Duodenal mucosa (tissue), 2 donors: ENCODE measurements around the gene CHRNA7.
A peak's percentile ranks its signal among the peaks of the same experiment; 100 is the strongest.

ENCODE experiments used
- H3K27ac ChIP-seq: one replicate; pipeline ENCODE4 v1.7.0; 2013; ENCODE audit warnings: low read depth, low read length
- H3K27me3 ChIP-seq, 2 donors: one replicate each; pipeline ENCODE4 v1.7.0; 2013; ENCODE audit warnings: low read length in 2 of 2, control low read depth in 1 of 2; ENCODE audit not compliant: insufficient read depth in 2 of 2, control insufficient read depth in 1 of 2
- H3K36me3 ChIP-seq, 2 donors: one replicate each; pipeline ENCODE4 v1.7.0; 2013; ENCODE audit warnings: low read length in 2 of 2, control low read depth in 1 of 2; ENCODE audit not compliant: insufficient read depth in 2 of 2, control insufficient read depth in 1 of 2
- H3K4me1 ChIP-seq, 2 donors: one replicate each; pipeline ENCODE4 v1.7.0; 2013; ENCODE audit warnings: low read length in 2 of 2, control low read depth in 1 of 2; ENCODE audit not compliant: insufficient read depth in 2 of 2, control insufficient read depth in 1 of 2
- H3K4me3 ChIP-seq, 2 donors: one replicate each; pipeline ENCODE4 v1.7.0; 2013; ENCODE audit warnings: low read length in 2 of 2, low read depth in 1 of 2
- H3K9ac ChIP-seq, 2 donors: one replicate each; pipeline ENCODE4 v1.7.0; 2013; ENCODE audit warnings: low read length in 2 of 2, low read depth in 1 of 2
- H3K9me3 ChIP-seq, 2 donors: one replicate each; pipeline ENCODE4 v1.7.0; 2013; ENCODE audit warnings: low read length in 2 of 2, control low read depth in 1 of 2; ENCODE audit not compliant: control insufficient read depth in 1 of 2

The CHRNA7 gene

GRCh38 chr15:32029862-32030781, at the start of gene CHRNA7:
Gene CHRNA7 (plus strand): TSS chr15:32030515. CDS start chr15:32030595, 80 bp downstream.
- Histone ChIP-seq H3K9me3 (no peaks in the 10 kb centered on the region), H3K4me1 (peaks cover 21 to 24% of the 10 kb centered on the region in 2 donors), H3K36me3 (no peaks in the 10 kb centered on the region), H3K4me3 (peak within 1 kb of the TSS; percentile 68 to 71), H3K9ac (peak within 1 kb of the TSS; percentile 51 to 52), H3K27ac (no peak within 1 kb of the TSS), H3K27me3 (peaks cover 7 to 11% of the 10 kb centered on the region in 2 donors)

GRCh38 chr15:31985607-31986006, 44.7 kb upstream of the CHRNA7 start:
- Histone ChIP-seq H3K4me1 (no peaks in the 10 kb centered on the region), H3K4me3 (no peak overlapping the region), H3K27me3 (no peaks in the 10 kb centered on the region), H3K9me3 (no peaks in the 10 kb centered on the region), H3K9ac (no peak overlapping the region), H3K36me3 (no peaks in the 10 kb centered on the region), H3K27ac (no peak overlapping the region)

- Histone ChIP-seq H3K36me3 (no peaks in the 10 kb centered on the region), H3K4me1 (no peaks in the 10 kb centered on the region), H3K27me3 (no peaks in the 10 kb centered on the region), H3K9me3 (no peaks in the 10 kb centered on the region), H3K4me3 (no peak overlapping the region), H3K9ac (no peak overlapping the region), H3K27ac (no peak overlapping the region)
These were observed 37.3 kb upstream of the CHRNA7 start for GRCh38 chr15:31993062-31993461.

- no peaks in the 10 kb centered on the region for H3K9me3 ChIP-seq
- no peak overlapping the region for H3K27ac ChIP-seq
- H3K27me3 ChIP-seq, result no peaks in the 10 kb centered on the region
- H3K4me1 ChIP-seq, result no peaks in the 10 kb centered on the region
- H3K36me3 ChIP-seq, result no peaks in the 10 kb centered on the region
- no peak overlapping the region for H3K4me3 ChIP-seq
- no peak overlapping the region for H3K9ac ChIP-seq
These were observed 32.6 kb upstream of the CHRNA7 start for GRCh38 chr15:31997711-31998110.

- no peaks in the 10 kb centered on the region for H3K36me3 ChIP-seq
- H3K4me3 ChIP-seq, result no peak overlapping the region
- no peaks in the 10 kb centered on the region for H3K4me1 ChIP-seq
- no peaks in the 10 kb centered on the region for H3K27me3 ChIP-seq
- H3K9me3 ChIP-seq, result no peaks in the 10 kb centered on the region
- H3K27ac ChIP-seq, result no peak overlapping the region
- H3K9ac ChIP-seq, result no peak overlapping the region
These were observed 26.8 kb upstream of the CHRNA7 start for GRCh38 chr15:32003558-32003957.

GRCh38 chr15:32004249-32004648, 26.1 kb upstream of the CHRNA7 start:
- Histone ChIP-seq H3K4me1 (no peaks in the 10 kb centered on the region), H3K9me3 (no peaks in the 10 kb centered on the region), H3K27ac (no peak overlapping the region), H3K36me3 (no peaks in the 10 kb centered on the region), H3K27me3 (no peaks in the 10 kb centered on the region), H3K4me3 (no peak overlapping the region), H3K9ac (no peak overlapping the region)

GRCh38 chr15:32007355-32007960, 22.9 kb upstream of the CHRNA7 start:
- H3K36me3 ChIP-seq, result no peaks in the 10 kb centered on the region
- H3K4me3 ChIP-seq, result no peak overlapping the region
- no peaks in the 10 kb centered on the region for H3K4me1 ChIP-seq
- H3K27me3 ChIP-seq, result no peaks in the 10 kb centered on the region
- no peak overlapping the region for H3K27ac ChIP-seq
- no peak overlapping the region for H3K9ac ChIP-seq
- no peaks in the 10 kb centered on the region for H3K9me3 ChIP-seq

GRCh38 chr15:32014953-32015352, 15.4 kb upstream of the CHRNA7 start:
- H3K27ac ChIP-seq, result no peak overlapping the region
- H3K36me3 ChIP-seq, result no peaks in the 10 kb centered on the region
- H3K9me3 ChIP-seq, result peaks cover 0 to 3% of the 10 kb centered on the region in 2 donors
- H3K9ac ChIP-seq, result no peak overlapping the region
- H3K27me3 ChIP-seq, result no peaks in the 10 kb centered on the region
- H3K4me1 ChIP-seq, result peaks cover 0 to 2% of the 10 kb centered on the region in 2 donors
- no peak overlapping the region for H3K4me3 ChIP-seq

- Histone ChIP-seq H3K9me3 (no peaks in the 10 kb centered on the region), H3K4me3 (no peak overlapping the region), H3K4me1 (peaks cover 0 to 6% of the 10 kb centered on the region in 2 donors), H3K9ac (no peak overlapping the region), H3K27me3 (no peaks in the 10 kb centered on the region), H3K36me3 (no peaks in the 10 kb centered on the region), H3K27ac (no peak overlapping the region)
These were observed 10.2 kb upstream of the CHRNA7 start for GRCh38 chr15:32020156-32020555.

- H3K4me1 ChIP-seq, result peaks cover 16 to 21% of the 10 kb centered on the region in 2 donors
- no peak overlapping the region for H3K9ac ChIP-seq
- H3K36me3 ChIP-seq, result no peaks in the 10 kb centered on the region
- no peak overlapping the region for H3K27ac ChIP-seq
- peaks cover 7 to 11% of the 10 kb centered on the region in 2 donors for H3K27me3 ChIP-seq
- no peaks in the 10 kb centered on the region for H3K9me3 ChIP-seq
- H3K4me3 ChIP-seq, result peak overlapping the region in 1 of 2 donors; percentile 64
These were observed 1.4 kb upstream of the CHRNA7 start for GRCh38 chr15:32028921-32029320.
